HepG2 (cell line): Measurements from ENCODE around the gene SNX9. TPM values are rescaled to one million over a fixed set of nuclear protein-coding genes. Genes with fewer than 3 reads are reported as not detected.
A peak's percentile ranks its signal among the peaks of the same experiment; 100 is the strongest.

ENCODE experiments used
- CBFB ChIP-seq: sonication (generic); formaldehyde crosslinking; IDR thresholded peaks from 2 replicates; pipeline ENCODE4 v1.4.0; 2020; ENCODE audit warnings: missing genetic modification reagents
- FOXO4 ChIP-seq: sonication (generic); formaldehyde crosslinking; conservative IDR thresholded peaks from 2 replicates; pipeline ENCODE4 v1.8.1; 2023; ENCODE audit warnings: missing genetic modification reagents
- KDM5B ChIP-seq: sonication (generic); formaldehyde crosslinking; IDR thresholded peaks from 2 replicates; pipeline ENCODE4 v1.4.0; 2020; ENCODE audit warnings: missing genetic modification reagents, mild to moderate bottlenecking, borderline replicate concordance
- MBD4 ChIP-seq: IDR thresholded peaks from 2 replicates; pipeline ENCODE4 v1.6.1; 2012; ENCODE audit warnings: low read length, inconsistent platforms, borderline replicate concordance
- POLR2AphosphoS2 ChIP-seq: IDR thresholded peaks from 2 replicates; pipeline ENCODE4 v1.6.1; 2011; ENCODE audit warnings: low read depth, low read length, improper control_type of control experiment
- SAP130 ChIP-seq: IDR thresholded peaks from 2 replicates; pipeline ENCODE4 v1.6.1; 2016; ENCODE audit warnings: low read depth
- TOE1 ChIP-seq: sonication (generic); formaldehyde crosslinking; IDR thresholded peaks from 2 replicates; pipeline ENCODE4 v1.4.0; 2020; ENCODE audit warnings: mild to moderate bottlenecking, missing genetic modification reagents
- ZBTB40 ChIP-seq, 2 experiments: fragments of 450-650 bp in 1 of 2; sonication (generic) in 1 of 2; formaldehyde crosslinking in 1 of 2; IDR thresholded peaks; 2 replicates each; pipeline versions ENCODE4 v1.6.1 to v1.8.0; 2016 to 2022; ENCODE audit warnings: antibody characterized with exemption in 1 of 2, mild to moderate bottlenecking in 1 of 2, missing genetic modification reagents in 1 of 2
- ZNF543 ChIP-seq: sonication (generic); formaldehyde crosslinking; IDR thresholded peaks from 2 replicates; pipeline ENCODE4 v1.4.0; 2020; ENCODE audit warnings: mild to moderate bottlenecking, missing genetic modification reagents
- ZNF609 ChIP-seq: sonication (generic); formaldehyde crosslinking; IDR thresholded peaks from 2 replicates; pipeline ENCODE4 v1.4.0; 2020; ENCODE audit warnings: mild to moderate bottlenecking, missing genetic modification reagents, borderline replicate concordance
- ZNF761 ChIP-seq: sonication (generic); formaldehyde crosslinking; conservative IDR thresholded peaks from 2 replicates; pipeline ENCODE4 v1.4.0; 2020; ENCODE audit warnings: mild to moderate bottlenecking, missing genetic modification reagents
- ZUFSP ChIP-seq: sonication (generic); formaldehyde crosslinking; IDR thresholded peaks from 2 replicates; pipeline ENCODE4 v1.9.0; 2021; ENCODE audit warnings: missing genetic modification reagents, mild to moderate bottlenecking, borderline replicate concordance
- polyA plus RNA-seq, 8 experiments: library from polyadenylated mRNA; depleted of rRNA in 3 of 8; stranded (reverse) in 7 of 8; unstranded in 1 of 8; fragments of >200 nt; fragmentation: Illumina TruSeq in 4 of 8; extraction: Trizol in 4 of 8; gene quantifications; 2 replicates each; pipeline versions ENCODE4 v1.2.1 to v1.2.3, GENCODE V29; 2011 to 2016; ENCODE audit warnings: low read depth in 4 of 8, missing spikeins in 1 of 8, mixed read lengths in 1 of 8; ENCODE audit not compliant: insufficient read depth in 1 of 8
- total RNA-seq, 5 experiments: library from RNA; depleted of rRNA; stranded (reverse); fragments of >200 nt; fragmentation: Illumina TruSeq; extraction: Trizol; gene quantifications; 2 replicates each; pipeline ENCODE4 v1.2.3, GENCODE V29; 2016; ENCODE audit warnings: low read depth in 1 of 5

The SNX9 gene
- total and polyA plus RNA-seq, 2 of the 13 experiments (the other 11 are each of a cell fraction or from before 2014, with no cell fraction given): 21.9 to 36.0 TPM

GRCh38 chr6:157861814-157862213 is 38.8 kb downstream of the SNX9 start (continued):
- no peak for TF ChIP-seq ZBTB40 (IDR thresholded peaks at IDR 0.05)
- no peak for TF ChIP-seq ZBTB40 (CRISPR knock-in tag; IDR thresholded peaks at IDR 0.05)
- TF ChIP-seq MBD4: no peak
- no peak for TF ChIP-seq KDM5B (CRISPR knock-in tag)
- TF ChIP-seq ZUFSP: no peak
- TF ChIP-seq SAP130 (CRISPR knock-in tag): peak; percentile 12; the same call in 1 of the 2 replicates
- TF ChIP-seq ZNF761 (CRISPR knock-in tag): no peak
- no peak for TF ChIP-seq FOXO4 (CRISPR knock-in tag)
- no peak for TF ChIP-seq ZNF543 (CRISPR knock-in tag)
- TF ChIP-seq POLR2AphosphoS2: no peak
- no peak for TF ChIP-seq TOE1 (CRISPR knock-in tag)
- no peak for TF ChIP-seq ZNF609 (CRISPR knock-in tag)
- TF ChIP-seq CBFB: no peak
